ENCODE results near the gene HOXB4.

HOXB4 gene

GRCh38 chr17:48558057-48558830 is 19.9 kb downstream of the HOXB4 start:
- no peak for DNase-seq

- DNase-seq: no peak
These were observed 21.4 kb downstream of the HOXB4 start for GRCh38 chr17:48556576-48557401.

- DNase-seq: no peak
These were observed 21.9 kb downstream of the HOXB4 start for GRCh38 chr17:48556229-48556575.

GRCh38 chr17:48555258-48556228 is 22.6 kb downstream of the HOXB4 start:
- no peak for DNase-seq

GRCh38 chr17:48554412-48555257 is 23.5 kb downstream of the HOXB4 start:
- no peak for DNase-seq

- no peak for DNase-seq
These were observed 24.3 kb downstream of the HOXB4 start for GRCh38 chr17:48553826-48554225.

- no peak for DNase-seq
These were observed 25.0 kb downstream of the HOXB4 start for GRCh38 chr17:48553190-48553547.

GRCh38 chr17:48552466-48553189 is 25.5 kb downstream of the HOXB4 start:
- no peak for DNase-seq

- DNase-seq: no peak
These were observed 26.3 kb downstream of the HOXB4 start for GRCh38 chr17:48551596-48552465.

GRCh38 chr17:48551214-48551555 is 27.0 kb downstream of the HOXB4 start:
- DNase-seq: no peak

GRCh38 chr17:48550502-48551213 is 27.5 kb downstream of the HOXB4 start:
- no peak for DNase-seq

- no peak for DNase-seq
These were observed 28.1 kb downstream of the HOXB4 start for GRCh38 chr17:48549914-48550501.

GRCh38 chr17:48549281-48549630 is 28.9 kb downstream of the HOXB4 start:
- no peak for DNase-seq

- no peak for DNase-seq
These were observed 29.4 kb downstream of the HOXB4 start for GRCh38 chr17:48548523-48549280.

GRCh38 chr17:48547808-48548522 is 30.2 kb downstream of the HOXB4 start:
- DNase-seq: peak; percentile 36 to 51

GRCh38 chr17:48546924-48547807 is 31.0 kb downstream of the HOXB4 start:
- no peak for DNase-seq
